ENCODE data around the gene CHERP.

DNA sequence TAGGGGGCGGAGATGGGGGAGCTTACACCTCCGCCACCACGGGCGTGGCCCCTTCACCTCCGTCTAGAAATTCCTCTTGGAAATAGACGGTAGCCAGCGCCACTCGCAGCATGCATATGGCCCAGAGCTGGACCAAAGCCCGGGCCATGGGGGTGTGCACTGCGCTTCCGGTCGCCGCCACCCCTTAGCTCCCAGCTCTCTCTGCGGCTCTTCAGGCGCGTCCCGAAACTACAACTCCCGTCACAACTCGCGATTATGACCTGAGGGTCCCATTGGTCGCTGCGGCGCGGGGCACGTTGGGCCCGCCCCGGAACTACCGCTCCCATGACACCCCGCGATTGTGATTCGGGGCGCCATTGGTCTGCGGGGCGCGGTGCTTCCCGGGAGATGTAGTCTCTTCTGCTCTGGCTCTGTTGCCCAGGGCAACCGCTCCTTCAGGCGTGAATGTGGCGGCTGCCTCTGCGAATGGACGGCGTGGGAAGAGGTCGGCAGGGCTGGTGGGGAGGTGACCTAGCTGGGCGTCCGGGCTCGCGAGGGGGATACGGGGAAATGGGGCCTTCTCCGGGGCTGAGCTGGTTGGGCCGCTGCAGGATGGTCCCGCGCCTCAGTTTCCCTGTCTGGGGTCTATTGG is 46.1 kb downstream of the CHERP start, which contains the start of the genes C19orf44 and CALR3:
- no peak for TF ChIP-seq POLR2A (IDR thresholded peaks at IDR 0.05)
- TF ChIP-seq, protein P1, sequence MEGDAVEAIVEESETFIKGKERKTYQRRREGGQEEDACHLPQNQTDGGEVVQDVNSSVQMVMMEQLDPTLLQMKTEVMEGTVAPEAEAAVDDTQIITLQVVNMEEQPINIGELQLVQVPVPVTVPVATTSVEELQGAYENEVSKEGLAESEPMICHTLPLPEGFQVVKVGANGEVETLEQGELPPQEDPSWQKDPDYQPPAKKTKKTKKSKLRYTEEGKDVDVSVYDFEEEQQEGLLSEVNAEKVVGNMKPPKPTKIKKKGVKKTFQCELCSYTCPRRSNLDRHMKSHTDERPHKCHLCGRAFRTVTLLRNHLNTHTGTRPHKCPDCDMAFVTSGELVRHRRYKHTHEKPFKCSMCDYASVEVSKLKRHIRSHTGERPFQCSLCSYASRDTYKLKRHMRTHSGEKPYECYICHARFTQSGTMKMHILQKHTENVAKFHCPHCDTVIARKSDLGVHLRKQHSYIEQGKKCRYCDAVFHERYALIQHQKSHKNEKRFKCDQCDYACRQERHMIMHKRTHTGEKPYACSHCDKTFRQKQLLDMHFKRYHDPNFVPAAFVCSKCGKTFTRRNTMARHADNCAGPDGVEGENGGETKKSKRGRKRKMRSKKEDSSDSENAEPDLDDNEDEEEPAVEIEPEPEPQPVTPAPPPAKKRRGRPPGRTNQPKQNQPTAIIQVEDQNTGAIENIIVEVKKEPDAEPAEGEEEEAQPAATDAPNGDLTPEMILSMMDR (IDR thresholded peaks at IDR 0.05): peak in 1 of 3 experiments; percentile 41
